ENCODE data around the gene LRRC28.

LRRC28 gene

DNA sequence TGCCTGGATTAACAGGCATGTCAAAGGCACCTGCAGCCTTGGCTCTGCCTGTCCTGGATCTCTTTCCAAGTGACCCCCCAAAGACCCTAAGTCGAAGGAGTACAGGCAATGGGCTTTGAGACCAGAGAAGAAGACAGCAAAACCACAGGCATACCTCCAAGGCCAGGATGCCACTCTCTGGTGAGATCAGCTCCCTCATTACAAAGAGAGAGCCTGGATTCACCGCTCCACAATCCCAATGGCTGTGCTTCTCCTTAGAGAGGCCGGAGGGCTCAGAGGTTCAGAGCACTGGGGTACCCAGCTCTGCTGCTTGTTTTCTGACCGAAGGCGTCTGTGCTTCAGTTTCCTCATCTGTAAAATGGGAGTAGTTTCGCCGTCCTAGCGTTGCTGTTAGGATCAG, 160.0 kb downstream of the LRRC28 start:
- in situ Hi-C loops (cut with HindIII; ENCODE audit: low sequenced_read_pairs): no loop called here
- no peak overlapping the region for H3K4me3 ChIP-seq (ENCODE audit: low read depth, low read length)
- TF ChIP-seq, protein P1, sequence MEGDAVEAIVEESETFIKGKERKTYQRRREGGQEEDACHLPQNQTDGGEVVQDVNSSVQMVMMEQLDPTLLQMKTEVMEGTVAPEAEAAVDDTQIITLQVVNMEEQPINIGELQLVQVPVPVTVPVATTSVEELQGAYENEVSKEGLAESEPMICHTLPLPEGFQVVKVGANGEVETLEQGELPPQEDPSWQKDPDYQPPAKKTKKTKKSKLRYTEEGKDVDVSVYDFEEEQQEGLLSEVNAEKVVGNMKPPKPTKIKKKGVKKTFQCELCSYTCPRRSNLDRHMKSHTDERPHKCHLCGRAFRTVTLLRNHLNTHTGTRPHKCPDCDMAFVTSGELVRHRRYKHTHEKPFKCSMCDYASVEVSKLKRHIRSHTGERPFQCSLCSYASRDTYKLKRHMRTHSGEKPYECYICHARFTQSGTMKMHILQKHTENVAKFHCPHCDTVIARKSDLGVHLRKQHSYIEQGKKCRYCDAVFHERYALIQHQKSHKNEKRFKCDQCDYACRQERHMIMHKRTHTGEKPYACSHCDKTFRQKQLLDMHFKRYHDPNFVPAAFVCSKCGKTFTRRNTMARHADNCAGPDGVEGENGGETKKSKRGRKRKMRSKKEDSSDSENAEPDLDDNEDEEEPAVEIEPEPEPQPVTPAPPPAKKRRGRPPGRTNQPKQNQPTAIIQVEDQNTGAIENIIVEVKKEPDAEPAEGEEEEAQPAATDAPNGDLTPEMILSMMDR (IDR thresholded peaks at IDR 0.05; ENCODE audit: low read depth, low read length, missing control alignments): no peak
- no peak for DNase-seq (ENCODE audit: low read depth)

DNA sequence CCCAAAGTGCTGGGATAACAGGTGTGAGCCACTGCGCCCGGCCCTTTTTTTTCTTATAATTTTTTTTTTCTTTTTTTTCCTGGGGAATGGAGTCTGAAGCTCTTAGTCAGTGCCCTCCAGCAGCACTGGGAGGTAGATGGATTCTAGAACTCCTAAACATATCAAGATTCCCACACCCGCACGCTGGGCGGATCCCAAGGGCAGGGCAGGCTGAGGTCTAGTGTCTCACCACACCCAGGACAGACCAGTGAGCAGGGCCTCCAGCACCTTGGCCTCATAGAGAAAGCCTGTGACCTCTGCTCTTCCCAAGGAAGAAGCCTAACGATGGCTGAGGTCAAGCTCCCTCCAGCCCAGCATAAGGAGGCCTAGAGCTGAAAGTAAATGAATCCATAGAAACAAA, 160.8 kb downstream of the LRRC28 start:
- in situ Hi-C loops (cut with HindIII; ENCODE audit: low sequenced_read_pairs): no loop called here
- no peak overlapping the region for H3K4me3 ChIP-seq (ENCODE audit: low read depth, low read length)
- no peak for DNase-seq (ENCODE audit: low read depth)
- TF ChIP-seq, protein P1 (IDR thresholded peaks at IDR 0.05; ENCODE audit: low read depth, low read length, missing control alignments): no peak

DNA sequence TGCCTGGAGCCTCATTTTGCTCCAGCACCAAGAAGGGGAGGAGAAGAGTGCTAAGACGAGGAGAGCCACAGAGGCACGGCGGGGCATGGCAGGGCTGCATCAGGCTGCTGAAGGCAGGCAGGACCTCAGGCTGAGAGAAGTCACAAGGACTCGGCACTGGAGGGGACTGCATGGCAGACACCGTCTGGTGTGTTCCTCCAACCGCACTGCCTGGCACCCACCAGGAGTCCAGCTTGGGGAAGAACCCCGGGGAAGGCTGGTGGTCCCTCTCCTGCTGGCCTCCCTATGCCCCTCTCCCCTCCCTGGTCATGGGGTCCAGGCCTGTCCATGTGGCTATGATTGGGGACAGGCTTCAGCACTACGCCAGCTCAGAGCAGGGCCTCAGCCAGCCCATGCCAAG, 161.3 kb downstream of the LRRC28 start:
- TF ChIP-seq, protein P1 (IDR thresholded peaks at IDR 0.05; ENCODE audit: low read depth, low read length, missing control alignments): no peak
- in situ Hi-C loops (cut with HindIII; ENCODE audit: low sequenced_read_pairs): no loop called here
- H3K4me3 ChIP-seq (ENCODE audit: low read depth, low read length): no peak overlapping the region
- no peak for DNase-seq (ENCODE audit: low read depth)

DNA sequence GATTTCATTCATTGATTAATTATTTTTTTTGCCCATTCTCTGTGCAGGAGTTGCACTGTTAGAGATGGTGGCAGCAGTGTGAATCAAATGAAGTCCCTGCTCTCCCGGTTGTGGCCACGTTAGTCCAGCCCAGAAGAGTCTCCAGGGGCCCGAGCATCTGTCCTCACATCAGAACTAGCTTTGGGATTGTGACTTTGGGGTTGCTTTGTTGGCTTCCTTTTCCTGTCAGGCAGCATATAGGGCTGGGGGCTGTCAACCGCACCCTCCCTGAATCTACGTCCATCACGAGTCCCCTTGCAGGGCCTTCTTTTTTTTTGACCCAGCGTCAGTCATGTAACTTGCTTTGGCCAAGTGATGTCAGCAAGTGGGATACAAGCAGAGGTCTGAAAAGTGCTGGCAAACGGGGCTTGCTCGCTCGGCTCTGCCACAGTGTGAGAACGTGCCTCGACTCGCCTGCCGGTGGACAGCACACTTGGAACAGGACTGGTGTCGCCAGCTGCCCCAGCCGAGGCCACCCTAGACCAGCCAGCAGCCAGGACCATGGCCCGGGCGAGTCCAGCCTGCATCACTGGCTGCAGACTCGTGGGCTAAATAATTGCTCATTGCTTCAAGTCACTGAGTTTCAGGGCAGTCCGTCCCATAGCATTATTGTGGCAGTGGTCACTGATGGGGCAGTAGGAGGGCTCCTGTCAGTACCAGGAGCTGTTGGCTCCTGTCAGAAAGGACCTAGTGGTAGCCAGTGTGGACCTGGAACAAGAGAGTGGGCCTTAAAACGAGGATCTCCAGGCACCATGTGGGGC, 162.9 kb downstream of the LRRC28 start:
- TF ChIP-seq, protein P1 (IDR thresholded peaks at IDR 0.05; ENCODE audit: low read depth, low read length, missing control alignments): no peak
- no peak overlapping the region for H3K4me3 ChIP-seq (ENCODE audit: low read depth, low read length)
- in situ Hi-C loops (cut with HindIII; ENCODE audit: low sequenced_read_pairs): no loop called here
- DNase-seq (ENCODE audit: low read depth): no peak

DNA sequence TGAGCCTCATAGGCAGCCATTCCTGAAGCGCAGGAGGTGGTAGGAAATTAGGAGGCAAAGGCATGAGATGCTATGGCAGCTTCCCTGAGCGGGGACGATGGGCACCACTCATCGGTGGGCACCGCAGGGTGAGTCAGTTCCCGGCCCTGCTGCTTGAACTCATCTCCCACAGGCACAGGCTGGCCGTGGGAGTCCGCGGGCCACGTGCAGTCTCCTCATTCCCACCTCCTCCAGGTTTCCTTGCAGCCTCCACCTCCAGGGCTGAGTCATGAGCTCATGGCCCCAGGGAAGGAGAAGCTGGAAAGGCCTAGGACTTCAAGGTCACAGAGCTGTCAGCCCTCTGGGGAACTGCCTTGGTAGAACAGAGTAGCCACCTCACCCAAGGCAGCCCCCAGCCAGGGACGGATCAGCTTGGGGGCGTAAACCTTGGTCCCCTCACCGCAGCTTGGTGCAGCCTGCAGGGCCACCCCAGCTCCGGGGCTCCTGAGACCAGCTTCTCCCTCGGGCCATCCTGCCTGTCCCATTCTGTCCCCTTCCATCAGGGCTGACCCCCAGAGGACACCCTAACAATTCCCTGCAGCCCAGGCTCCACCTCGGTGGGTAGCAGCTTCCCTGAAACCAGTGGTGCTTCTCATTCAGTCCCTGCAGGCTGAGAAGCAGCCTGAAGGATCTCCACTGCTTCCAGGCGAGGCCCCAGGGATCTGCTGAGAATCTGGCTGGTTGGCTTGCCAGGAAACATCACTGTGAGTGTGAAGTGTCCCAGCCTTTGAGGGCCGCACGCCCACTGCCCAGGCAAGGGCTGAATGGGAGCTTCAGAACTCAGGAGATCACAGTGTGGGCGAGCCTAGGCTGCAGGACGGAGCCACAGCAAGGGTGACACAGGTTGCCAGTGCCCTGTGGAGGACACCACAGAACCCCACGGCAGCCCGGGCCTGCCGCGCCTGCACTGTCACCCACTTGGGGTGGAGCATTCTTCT, 163.8 kb downstream of the LRRC28 start:
- no peak for DNase-seq (ENCODE audit: low read depth)
- H3K4me3 ChIP-seq (ENCODE audit: low read depth, low read length): no peak overlapping the region
- in situ Hi-C loops (cut with HindIII; ENCODE audit: low sequenced_read_pairs): no loop called here
- TF ChIP-seq, protein P1 (IDR thresholded peaks at IDR 0.05; ENCODE audit: low read depth, low read length, missing control alignments): no peak

Measured in astrocyte of the cerebellum (primary cell).